ENCODE measurements around the gene ACO1.

The ACO1 gene

GRCh38 chr9:32424616-32425015 is 40.2 kb downstream of the ACO1 start:
- no peak overlapping the region for H3K9ac ChIP-seq (ENCODE audit: low read length)
- H3K4me2 ChIP-seq (ENCODE audit: low read depth, low read length, poor library complexity, severe bottlenecking) = no peak overlapping the region
- TF ChIP-seq CTCF (IDR thresholded peaks at IDR 0.05; ENCODE audit: insufficient read depth, low read length, poor library complexity, severe bottlenecking) (no peak), EZH2phosphoT487 (conservative IDR thresholded peaks at IDR 0.05; ENCODE audit: low read length) (no peak)
- H3K79me2 ChIP-seq (ENCODE audit: insufficient read depth, low read length) = no peaks in the 10 kb centered on the region
- no peak overlapping the region for H3K4me3 ChIP-seq (ENCODE audit: insufficient read depth, low read length, poor library complexity, severe bottlenecking)
- H2AFZ ChIP-seq (ENCODE audit: low read depth, low read length, severe bottlenecking) = no peak overlapping the region
- H3K27me3 ChIP-seq (ENCODE audit: low read length) = no peaks in the 10 kb centered on the region
- H3K9me3 ChIP-seq (ENCODE audit: insufficient read depth, low read length) = no peaks in the 10 kb centered on the region
- no peaks in the 10 kb centered on the region for H3F3A ChIP-seq (ENCODE audit: insufficient read depth)
- no peak overlapping the region for H3K27ac ChIP-seq (ENCODE audit: low read depth, low read length)
- H4K20me1 ChIP-seq (ENCODE audit: low read depth, low read length) = no peaks in the 10 kb centered on the region
- H3K36me3 ChIP-seq (ENCODE audit: low read length) = no peaks in the 10 kb centered on the region
- H3K9me2 ChIP-seq (replicated peaks; ENCODE audit: insufficient read depth, low read length) = no peaks in the 10 kb centered on the region

GRCh38 chr9:32426278-32426939 is 42.0 kb downstream of the ACO1 start:
- no peak for TF ChIP-seq CTCF (IDR thresholded peaks at IDR 0.05; ENCODE audit: insufficient read depth, low read length, poor library complexity, severe bottlenecking)
- TF ChIP-seq EZH2phosphoT487 (conservative IDR thresholded peaks at IDR 0.05; ENCODE audit: low read length) = no peak
- H3K4me2 ChIP-seq (ENCODE audit: low read depth, low read length, poor library complexity, severe bottlenecking) = no peak overlapping the region
- H4K20me1 ChIP-seq (ENCODE audit: low read depth, low read length) = no peaks in the 10 kb centered on the region
- H3F3A ChIP-seq (ENCODE audit: insufficient read depth) = no peaks in the 10 kb centered on the region
- H2AFZ ChIP-seq (ENCODE audit: low read depth, low read length, severe bottlenecking) = no peak overlapping the region
- H3K9me2 ChIP-seq (replicated peaks; ENCODE audit: insufficient read depth, low read length) = no peaks in the 10 kb centered on the region
- H3K79me2 ChIP-seq (ENCODE audit: insufficient read depth, low read length) = no peaks in the 10 kb centered on the region
- H3K4me3 ChIP-seq (ENCODE audit: insufficient read depth, low read length, poor library complexity, severe bottlenecking) = no peak overlapping the region
- H3K36me3 ChIP-seq (ENCODE audit: low read length) = no peaks in the 10 kb centered on the region
- H3K9ac ChIP-seq (ENCODE audit: low read length) = no peak overlapping the region
- H3K9me3 ChIP-seq (ENCODE audit: insufficient read depth, low read length) = no peaks in the 10 kb centered on the region
- H3K27ac ChIP-seq (ENCODE audit: low read depth, low read length) = no peak overlapping the region
- no peaks in the 10 kb centered on the region for H3K27me3 ChIP-seq (ENCODE audit: low read length)

- Histone ChIP-seq H3K9me3 (ENCODE audit: insufficient read depth, low read length) (no peaks in the 10 kb centered on the region), H3K27ac (ENCODE audit: low read depth, low read length) (no peak overlapping the region), H3K36me3 (ENCODE audit: low read length) (no peaks in the 10 kb centered on the region), H3K79me2 (ENCODE audit: insufficient read depth, low read length) (no peaks in the 10 kb centered on the region), H3K4me3 (ENCODE audit: insufficient read depth, low read length, poor library complexity, severe bottlenecking) (no peak overlapping the region), H3K9me2 (replicated peaks; ENCODE audit: insufficient read depth, low read length) (no peaks in the 10 kb centered on the region), H3K9ac (ENCODE audit: low read length) (no peak overlapping the region), H3K4me2 (ENCODE audit: low read depth, low read length, poor library complexity, severe bottlenecking) (no peak overlapping the region), H2AFZ (ENCODE audit: low read depth, low read length, severe bottlenecking) (no peak overlapping the region), H4K20me1 (ENCODE audit: low read depth, low read length) (no peaks in the 10 kb centered on the region), H3K27me3 (ENCODE audit: low read length) (no peaks in the 10 kb centered on the region), H3F3A (ENCODE audit: insufficient read depth) (no peaks in the 10 kb centered on the region)
- TF ChIP-seq EZH2phosphoT487 (conservative IDR thresholded peaks at IDR 0.05; ENCODE audit: low read length) (no peak), CTCF (IDR thresholded peaks at IDR 0.05; ENCODE audit: insufficient read depth, low read length, poor library complexity, severe bottlenecking) (no peak)
These were observed 42.8 kb downstream of the ACO1 start for GRCh38 chr9:32427111-32427873.
